HG02884 (cell line): Measurements from ENCODE around the gene NACC2.

ENCODE experiments used
- ATAC-seq: cut with Tn5 transposase; IDR thresholded peaks from one replicate; pipeline ENCODE4 v1.9.1; 2021; ENCODE audit warnings: mild to moderate bottlenecking, moderate library complexity; ENCODE audit not compliant: unreplicated experiment

Gene NACC2

DNA sequence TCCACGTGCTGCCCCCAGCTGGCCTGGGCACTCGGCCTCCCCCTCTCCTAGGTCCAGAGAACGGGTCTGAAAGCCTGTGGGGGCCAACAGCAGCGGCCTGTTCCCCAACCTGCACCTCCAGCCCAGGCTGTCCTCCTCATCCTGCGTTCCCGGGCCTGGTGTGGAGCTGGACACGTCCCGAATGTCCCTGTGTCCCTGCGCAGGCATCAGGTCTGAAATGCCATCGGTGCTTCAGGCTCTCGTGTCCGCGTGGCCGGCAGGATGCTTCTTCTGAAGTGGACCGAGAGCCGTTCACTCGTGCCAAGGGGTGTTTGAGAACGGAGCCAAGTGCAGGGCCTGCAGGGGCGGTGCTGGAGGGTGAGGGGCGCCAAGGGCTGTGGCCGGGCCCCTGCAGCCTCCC lies 109.2 kb downstream of the NACC2 start:
- ATAC-seq: no peak

DNA sequence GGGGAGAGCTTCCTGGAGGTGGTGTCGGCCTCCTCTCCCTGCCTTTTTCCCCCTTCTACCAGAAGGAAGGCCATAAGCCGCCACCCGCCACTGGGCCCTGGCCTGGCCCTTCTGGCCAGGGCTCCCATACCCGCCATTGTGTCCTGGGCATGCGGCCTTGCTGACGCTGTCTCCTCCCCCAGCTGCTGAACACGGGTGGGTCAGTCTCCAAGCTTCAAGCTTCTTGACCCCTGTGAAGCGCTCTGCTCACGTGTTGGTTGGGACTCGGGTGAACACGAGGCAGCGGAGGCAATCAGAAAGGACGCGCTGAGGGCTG lies 109.7 kb downstream of the NACC2 start:
- no peak for ATAC-seq

DNA sequence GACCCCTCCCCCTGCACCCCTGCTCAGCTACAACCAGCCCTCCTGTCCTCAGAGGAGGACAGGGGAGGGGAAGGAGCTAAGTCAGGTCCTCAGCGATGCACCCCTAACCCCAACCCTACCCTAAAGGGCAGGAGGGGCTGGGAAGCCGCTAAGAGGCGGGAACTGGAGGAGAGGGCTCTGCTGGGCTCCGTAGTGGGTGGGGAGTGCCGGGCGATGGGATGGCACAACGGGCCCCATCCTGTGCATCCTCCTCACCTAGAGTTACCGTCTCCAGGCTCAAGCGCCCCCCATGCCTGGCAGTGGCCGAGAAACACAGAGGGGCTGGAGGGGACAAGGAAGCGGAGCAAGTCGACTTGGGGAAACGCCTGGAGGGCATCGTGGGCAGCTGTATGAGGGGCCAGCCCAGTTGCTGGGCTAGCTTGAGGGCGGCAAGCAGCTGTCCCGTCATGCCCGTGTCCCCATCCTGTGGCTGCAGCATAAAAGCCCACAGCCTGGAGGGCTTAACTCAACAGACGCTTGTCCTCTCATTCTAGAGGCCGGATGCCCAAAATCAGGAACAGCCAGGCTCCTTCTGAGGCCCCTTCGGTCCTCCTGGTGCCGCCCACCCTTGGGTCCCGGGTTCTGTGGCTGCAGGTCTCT lies 110.9 kb downstream of the NACC2 start:
- no peak for ATAC-seq

DNA sequence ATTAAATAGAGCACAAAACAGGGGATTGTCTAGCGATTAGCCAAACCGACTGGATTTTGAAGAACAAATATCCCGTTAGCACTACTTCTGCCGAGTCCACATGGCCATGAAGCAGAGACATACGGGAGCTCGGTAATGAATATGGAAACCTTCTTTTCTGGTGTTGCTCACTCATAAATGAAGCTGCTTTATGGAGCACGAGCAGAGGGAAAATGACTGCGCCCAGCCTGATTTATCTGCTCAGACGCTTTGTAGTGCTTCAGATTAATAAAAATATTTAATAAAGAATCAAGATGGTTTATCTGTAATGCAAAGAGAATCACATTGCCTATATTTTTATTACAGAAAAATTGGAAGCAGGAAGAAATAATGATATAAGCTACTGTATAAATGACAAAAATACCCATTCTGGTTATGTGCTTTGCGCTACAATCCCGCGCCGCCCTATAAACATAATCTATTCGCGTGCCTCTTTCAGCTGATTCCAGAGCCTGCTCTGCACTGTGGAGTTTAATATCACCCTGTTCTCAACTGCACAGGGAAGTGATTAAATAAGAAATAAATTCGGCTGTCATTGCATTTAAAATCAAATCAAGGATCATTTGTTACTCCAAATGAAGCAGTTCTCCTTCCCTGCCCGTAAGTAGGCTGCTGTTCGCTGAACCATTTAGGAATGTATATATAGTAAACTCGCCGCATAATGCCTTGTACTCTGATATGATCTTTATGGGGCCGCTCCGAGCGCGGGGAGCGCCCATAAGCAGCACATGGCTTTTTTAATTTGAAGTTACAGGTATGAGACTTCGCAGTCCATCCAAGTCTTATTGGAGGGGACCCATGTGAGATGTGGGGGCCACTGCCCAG lies 111.6 kb downstream of the NACC2 start:
- ATAC-seq: no peak

DNA sequence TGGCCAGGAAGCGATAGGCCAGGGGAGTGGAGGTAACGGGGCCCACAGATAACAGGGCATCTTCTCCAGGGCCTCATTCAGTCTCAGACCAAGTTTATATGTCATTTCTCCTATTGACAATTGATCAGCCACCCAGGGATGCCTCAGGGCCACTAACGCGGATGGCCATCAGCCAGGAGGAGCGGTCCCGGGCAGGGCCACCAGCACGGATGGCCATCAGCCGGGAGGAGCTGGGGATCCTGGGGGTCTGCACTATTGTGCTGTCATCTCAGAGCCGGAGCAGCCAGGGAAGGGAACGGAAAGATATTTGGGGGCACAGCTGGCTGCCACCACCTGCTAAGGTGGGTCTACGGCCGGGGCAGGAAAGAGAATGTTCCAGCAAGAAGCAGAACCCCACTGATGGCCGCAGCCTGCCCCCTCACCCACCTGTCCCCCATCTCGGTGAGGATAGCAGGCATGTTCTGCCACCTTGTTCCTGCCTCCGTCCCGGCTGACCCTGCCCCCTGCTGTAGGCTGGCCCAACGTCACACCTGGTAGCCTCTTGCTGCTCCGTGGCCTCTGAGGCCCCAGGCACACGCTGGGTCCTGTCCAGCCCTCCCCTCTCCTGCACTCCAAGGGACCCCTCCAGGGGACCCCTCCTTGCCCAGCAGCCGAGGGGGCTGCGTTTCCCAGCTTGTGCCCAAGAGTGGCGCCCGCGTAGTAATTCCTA lies 112.4 kb downstream of the NACC2 start:
- no peak for ATAC-seq

DNA sequence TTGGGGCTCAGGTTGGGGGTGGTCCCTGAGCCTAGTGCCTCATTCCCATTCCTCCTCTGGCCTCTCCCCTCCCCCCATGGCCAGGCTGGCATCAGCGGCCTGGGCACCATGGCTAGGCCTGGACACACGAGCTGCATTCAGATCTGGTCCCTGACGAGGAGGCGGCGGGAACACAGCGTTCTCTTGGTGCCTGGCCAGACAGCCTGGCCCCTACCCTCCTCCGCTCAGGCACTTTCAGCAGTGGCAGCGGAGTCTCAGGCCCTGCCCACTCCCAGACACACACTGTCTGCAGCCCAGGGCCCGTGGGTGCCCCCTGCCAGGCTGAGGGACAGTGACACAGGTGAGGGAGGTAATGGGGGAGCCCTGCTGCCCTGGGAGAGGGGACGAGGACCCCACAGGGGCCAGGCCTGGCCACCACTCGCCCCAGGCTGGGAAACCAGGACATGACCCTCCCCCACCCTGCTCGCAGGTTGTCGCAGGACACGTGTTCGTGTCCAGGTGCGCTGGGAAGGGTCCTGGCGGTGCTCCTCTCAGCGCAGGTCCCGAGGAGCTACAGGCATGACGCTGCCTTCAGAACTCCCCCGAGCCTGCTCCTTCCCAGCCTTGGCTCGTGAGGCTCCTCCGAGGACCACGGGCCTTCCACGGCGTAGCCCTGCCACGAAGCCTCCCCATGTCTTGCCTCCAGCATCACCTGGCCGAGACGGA lies 114.0 kb downstream of the NACC2 start:
- ATAC-seq: no peak

DNA sequence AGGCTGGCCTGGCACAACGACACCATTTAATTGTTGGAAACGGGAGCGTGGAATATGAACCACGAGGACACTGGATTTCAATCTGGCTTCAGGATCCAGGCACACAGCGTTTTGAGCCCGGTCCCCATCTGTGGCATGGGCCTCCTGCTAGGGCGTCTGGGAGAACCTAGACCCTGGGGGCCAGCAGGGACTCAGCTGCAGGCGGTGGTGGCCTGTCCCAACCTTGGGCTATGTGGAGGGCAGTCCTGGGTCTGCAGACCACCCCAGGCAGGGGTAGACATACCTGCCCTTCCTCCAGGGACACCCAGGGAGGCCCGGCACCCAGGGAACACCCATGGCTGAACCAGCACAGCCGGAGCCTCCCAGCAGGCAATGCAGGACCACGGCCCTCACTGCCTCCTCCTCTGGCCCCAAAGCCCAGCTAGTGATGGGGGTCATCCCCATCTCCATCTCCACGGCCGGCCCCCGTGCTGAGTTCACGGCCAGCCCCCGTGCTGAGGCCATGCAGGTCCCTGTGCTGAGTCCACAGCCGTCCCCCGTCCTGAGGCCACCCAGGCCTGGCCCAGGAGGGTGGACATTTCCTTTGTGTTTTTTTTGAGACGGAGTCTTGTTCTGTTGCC lies 115.4 kb downstream of the NACC2 start:
- ATAC-seq: no peak

DNA sequence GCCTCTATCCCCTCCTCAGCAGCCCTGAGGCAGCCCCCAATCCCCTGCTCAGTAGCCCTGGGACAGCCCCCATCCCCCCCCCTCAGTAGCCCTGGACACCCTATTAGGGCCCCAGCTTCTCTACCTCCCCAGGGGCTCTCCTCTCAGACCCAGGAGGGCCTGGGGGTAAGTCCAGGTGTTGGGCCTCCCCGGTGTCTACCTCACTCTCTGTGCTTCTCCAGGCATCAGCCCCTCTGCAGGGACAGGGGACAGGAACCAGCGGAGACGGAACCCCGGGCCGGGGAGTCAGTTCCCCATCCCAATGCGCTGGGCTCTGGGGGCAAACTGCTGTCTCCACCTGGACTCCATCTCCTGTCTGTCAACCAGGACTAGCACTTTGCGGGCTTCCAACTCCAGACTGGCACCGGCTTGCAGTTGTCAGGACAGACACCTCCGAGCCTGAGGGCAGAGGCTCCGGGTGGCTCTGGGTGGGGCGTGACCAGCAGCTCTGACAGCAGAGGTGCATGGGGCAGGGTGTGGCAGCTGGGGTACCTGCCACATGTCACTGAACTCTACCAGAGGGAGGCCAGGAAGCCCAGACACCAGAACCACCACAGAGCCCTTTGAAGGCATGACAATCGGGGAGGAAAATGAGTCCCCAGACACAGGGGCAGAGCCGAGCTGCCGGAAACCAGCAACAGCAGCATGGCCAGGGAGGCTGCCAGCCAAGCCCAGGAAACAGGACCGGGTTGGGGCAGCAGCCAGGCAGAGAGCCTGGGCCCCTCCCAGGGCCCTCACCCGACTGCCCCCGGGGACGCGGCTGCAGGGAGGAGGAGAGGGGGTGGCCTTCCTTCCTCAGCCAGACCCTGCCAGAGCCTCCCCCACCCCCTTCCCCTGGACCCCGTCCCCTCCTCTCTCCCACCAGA lies 116.2 kb downstream of the NACC2 start:
- ATAC-seq: no peak

DNA sequence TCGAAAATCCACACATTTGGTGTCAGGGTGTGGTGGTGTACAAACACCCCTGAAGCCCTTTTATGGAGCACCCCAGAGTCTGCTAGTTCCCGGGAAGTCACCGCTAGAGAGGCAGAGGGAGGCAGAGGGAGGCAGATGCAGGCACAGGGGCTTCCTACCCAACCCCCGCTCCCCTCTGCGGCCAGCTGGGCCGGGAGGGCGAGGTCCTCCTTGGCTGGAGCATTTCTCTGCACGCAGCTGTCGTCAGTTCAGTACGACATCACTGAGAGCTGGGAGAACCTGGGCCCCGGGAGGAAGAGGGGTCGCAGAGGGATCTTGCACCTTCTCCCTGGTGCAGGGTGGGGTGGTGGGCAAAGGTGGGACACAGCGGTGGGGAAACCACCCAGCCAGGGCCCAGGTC lies 118.1 kb downstream of the NACC2 start:
- no peak for ATAC-seq

DNA sequence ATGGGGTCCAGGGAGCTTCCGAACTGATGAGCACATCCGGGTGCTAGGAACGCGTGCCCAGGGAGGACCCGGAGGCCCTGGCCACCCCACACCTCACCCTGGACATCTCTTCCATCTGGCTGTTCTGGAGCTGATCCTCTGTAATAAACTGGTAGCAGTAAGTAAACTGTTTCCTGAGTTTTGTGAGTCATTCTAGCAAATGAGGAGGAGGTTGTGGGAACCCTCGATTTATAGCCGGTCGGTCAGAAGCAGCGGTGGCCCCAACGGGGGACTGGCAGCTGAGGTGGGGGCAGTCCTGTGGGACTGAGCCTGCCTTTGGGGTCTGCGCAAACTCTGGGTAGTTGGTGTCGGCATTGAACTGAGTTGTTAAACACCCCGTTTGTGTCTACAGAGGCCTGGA lies 118.6 kb downstream of the NACC2 start:
- no peak for ATAC-seq

DNA sequence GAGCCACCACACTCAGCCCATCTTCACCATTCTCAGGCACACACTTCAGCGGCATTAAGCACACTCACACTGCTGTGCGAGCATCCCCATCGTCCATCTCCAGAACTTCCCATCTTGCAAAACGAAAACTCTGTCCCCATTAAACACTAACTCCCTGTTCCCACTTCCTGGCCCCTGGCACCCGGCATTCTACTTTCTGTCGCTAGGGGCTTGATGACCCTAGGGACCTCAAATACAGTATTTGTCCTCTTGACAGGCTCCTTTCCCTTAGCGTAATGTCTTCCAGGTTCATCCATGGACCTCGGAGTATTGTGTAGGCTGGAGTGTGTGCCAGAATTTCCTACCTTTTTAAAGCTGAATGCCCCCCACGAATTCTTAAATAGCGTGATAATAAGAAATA lies 119.3 kb downstream of the NACC2 start:
- no peak for ATAC-seq

DNA sequence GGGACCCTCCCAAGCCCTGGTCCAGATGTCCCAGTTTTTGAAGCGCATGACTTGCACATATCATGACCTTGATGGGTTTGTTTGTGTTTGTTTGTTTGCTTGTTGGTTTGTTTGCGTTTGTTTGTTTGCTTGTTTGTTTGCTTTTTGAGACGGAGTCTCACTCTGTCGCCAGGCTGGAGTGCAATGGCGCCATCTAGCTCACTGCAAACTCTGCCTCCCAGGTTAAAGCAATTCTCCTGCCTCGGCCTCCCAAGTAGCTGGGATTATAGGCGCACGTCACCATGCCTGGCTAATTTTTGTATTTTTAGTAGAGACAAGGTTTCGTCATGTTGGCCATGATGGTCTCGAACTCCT lies 120.9 kb downstream of the NACC2 start:
- no peak for ATAC-seq

DNA sequence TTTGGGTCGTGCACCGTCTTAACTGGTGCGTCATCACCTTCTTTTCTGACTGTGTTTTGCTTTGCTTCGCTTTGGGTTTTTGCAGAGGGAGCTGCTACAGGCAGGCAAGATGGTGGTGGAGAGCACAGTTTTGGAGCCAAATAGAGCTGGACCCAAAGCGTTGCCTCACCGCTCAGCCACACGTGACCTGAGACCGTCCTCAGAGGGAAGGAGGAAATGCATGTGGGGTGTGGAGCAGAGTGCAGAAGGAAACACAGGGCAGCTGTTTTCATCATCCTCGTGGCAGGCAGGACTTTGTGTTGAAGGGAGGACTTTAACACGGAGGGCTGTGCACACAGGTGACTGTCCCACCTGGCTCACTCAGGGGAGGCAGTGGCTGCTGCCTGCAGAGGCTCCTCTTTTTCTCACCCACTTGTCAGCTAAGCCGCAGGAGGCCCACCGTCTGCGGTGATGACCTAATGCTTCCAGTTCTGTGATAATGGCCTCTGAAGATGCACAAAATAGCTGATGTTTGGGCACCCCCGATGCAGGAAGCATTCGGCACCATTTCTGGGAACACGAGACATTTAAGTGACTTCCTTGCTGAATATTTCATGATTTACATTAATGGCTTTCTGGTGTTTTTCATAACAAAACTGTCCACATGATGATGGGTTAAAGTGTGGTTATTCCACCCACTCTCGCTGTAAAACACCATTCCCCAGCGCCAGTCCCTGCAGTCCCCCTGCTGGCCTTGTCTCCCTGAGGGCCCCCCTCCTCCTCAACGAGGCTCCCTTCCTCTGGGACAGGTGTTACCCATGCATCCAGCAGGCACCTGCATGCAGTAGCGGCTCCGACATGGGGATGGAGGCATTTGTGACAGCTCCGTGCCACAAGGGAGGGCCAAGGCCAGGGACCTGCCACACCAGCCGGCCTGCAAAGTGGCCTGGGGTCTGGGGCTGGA lies 121.5 kb downstream of the NACC2 start:
- no peak for ATAC-seq

DNA sequence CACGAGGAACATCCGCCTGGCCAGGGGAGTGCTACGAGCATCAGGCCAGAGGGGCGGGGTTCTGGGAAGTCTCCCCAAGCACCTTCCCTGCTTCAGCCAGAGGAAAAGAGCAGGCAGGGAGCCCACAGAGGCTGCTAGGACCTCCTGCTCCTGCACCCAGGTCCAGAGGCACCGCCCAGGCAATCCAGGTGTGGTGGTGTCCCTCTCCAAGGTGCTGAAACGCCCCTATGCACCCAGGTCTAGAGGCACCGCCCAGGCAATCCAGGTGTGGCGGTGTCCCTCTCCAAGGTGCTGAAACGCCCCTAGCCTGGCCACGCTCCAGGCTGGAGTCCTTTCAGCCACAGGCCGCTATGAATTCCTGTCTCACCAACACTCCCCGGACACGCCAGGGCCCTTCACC lies 123.2 kb downstream of the NACC2 start:
- ATAC-seq: no peak

DNA sequence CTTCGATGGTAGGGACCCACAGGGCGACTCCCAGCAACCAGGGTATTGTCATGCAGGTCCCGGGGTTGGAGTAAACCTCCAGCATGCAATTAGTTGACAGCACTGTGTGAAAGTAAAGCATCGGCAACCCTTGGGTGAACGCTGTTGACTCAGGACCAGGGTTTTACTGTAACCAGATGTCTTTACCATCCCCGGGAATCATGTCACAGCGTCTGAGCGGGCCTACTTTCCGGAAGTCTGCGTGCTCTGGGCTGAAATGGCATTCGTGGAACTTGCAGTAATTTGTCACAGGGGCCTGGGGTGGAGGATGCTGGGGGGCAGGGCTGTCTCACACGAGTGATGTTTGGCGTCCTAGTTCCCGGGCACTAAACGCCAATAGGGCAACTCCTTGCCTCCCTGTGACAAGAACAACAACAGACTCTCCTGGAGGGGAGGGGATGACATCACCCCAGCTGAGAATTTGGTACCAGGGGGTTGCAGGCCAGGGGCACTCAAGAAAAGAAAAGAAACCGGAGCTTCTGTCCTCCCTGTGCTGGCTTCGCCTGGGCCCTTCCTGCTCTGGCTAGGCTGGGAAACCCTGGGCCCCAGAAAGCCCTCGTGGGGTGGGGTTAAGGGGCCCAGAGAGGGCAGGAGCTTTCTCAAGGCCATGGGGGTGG lies 123.8 kb downstream of the NACC2 start:
- ATAC-seq: no peak

DNA sequence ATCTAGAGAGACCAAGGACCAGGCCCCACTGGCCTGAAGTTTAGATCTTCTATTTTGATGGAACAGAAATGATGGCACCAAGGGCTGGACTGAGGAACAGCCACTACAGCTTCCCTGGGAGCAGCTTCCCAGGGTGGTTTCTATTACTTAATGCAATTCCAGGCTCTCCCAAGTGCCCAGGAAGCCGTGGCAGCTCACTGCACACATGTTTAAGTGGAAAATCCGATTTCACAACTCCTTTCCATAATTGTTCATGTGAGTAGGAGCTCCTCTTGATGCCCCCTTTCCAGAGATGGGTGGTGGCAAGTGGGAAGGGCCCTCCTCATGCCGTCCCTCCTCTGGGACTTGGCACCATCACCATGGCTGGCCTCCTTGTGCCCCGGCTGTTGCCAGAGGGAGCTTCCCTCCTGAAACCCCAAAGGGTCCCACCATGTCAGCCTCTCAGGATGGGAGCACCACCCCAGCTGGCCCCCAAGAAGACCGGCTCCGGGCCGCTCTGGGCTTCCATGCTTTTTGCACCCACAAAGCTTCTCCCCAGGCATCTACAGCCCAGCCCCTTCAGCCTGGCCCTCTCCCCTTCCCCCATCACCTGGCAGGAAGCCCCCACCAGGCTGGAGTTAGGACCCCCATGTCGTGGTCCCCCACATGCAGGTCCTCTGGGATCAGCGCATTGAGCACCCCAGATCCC lies 124.8 kb downstream of the NACC2 start:
- no peak for ATAC-seq

DNA sequence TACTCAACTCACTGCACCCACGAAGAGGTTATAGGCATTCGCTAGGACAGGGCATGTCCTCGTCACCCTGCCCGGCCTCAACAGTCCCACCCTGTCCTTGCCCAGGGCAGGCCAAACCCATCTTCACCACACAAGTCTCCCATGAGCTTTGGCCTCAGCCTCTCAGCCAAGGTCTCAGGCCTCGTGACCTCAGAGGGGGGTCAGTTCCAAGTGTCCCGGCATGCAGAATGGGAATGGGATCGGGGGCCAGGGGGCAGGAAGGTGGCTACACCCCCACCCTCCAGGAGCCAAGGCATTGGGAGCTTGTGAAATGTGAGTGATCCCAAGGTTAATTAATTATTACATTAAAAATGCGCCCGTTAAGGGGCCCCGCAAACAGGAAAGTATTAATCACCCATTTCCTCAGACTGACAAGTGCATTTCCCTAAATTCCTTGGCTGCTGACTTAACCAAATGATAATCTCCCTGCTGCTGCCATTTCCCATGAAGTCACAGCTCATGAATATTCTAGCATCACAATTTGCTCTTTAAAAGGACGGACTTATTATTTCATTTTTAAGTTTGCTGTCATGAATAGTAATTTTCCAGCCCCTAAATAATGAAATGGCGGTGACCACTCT lies 125.9 kb downstream of the NACC2 start:
- no peak for ATAC-seq

DNA sequence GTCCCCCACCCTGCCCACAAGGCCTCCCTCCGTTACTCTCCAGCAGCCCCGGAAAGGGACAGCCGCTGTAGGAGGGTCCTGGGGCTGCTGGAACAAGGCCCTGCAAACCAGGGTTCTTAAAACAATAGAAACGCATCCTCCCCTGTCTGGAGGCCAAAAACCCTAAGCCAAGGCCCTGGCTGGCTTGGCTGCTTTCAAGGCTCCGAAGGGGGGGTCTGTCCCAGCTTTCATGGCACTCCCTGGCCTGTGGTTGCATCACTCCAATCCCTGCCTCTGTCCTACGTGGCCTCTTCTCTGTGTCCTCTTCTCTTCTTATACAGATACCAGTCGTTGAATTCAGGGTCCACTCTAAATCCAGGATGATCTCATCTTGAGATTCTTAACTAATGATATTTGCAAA lies 126.5 kb downstream of the NACC2 start:
- no peak for ATAC-seq
